ENCODE measurements around the gene OR4K5. TPM values are rescaled to one million over a fixed set of nuclear protein-coding genes. Genes with fewer than 3 reads are reported as not detected.
"Not testable (repeated sequence)": the region's sequence is repeated elsewhere in the genome, so short reads cannot be mapped to it uniquely, and the experiment has no call there.

Gene OR4K5
- not detected in 2 replicates for total RNA-seq (2014; rRNA removed)
- polyA plus RNA-seq (2012) = not detected

- no peak for DNase-seq (ENCODE audit: low read depth)
These were observed at the start of gene OR4K5 for GRCh38 chr14:19920021-19920657. Gene OR4K5 (plus strand): TSS chr14:19920607. CDS start chr14:19920607, 0 bp downstream.

GRCh38 chr14:19873178-19873577 is 47.2 kb upstream of the OR4K5 start:
- DNase-seq (ENCODE audit: low read depth) = peak; percentile 5

- no peak for DNase-seq (ENCODE audit: low read depth)
These were observed 45.6 kb upstream of the OR4K5 start, which contains the start of gene OR4K2 for GRCh38 chr14:19874842-19875241. Gene OR4K2 (plus strand): TSS chr14:19875142. CDS start chr14:19876268, 1,126 bp downstream.

GRCh38 chr14:19878029-19878642 is 42.3 kb upstream of the OR4K5 start:
- DNase-seq (ENCODE audit: low read depth) = peak; percentile 36

GRCh38 chr14:19895282-19895681 is 25.1 kb upstream of the OR4K5 start:
- no peak for DNase-seq (ENCODE audit: low read depth)

- DNase-seq (ENCODE audit: low read depth) = no peak
These were observed 19.4 kb upstream of the OR4K5 start for GRCh38 chr14:19900999-19901398.

- no peak for DNase-seq (ENCODE audit: low read depth)
These were observed 18.0 kb upstream of the OR4K5 start for GRCh38 chr14:19902409-19902808.

GRCh38 chr14:19906665-19907064 is 13.7 kb upstream of the OR4K5 start:
- no peak for DNase-seq (ENCODE audit: low read depth)

- no peak for DNase-seq (ENCODE audit: low read depth)
These were observed 9.3 kb upstream of the OR4K5 start for GRCh38 chr14:19911114-19911513.

GRCh38 chr14:19917243-19917642 is 3.2 kb upstream of the OR4K5 start:
- DNase-seq (ENCODE audit: low read depth) = no peak

GRCh38 chr14:19917955-19918518 is 2.4 kb upstream of the OR4K5 start:
- no peak for DNase-seq (ENCODE audit: low read depth)

- no peak for DNase-seq (ENCODE audit: low read depth)
These were observed 1.7 kb upstream of the OR4K5 start for GRCh38 chr14:19918553-19919264.

- DNase-seq (ENCODE audit: low read depth) = no peak
These were observed 10.2 kb downstream of the OR4K5 start, which contains the start of gene OR4K1 for GRCh38 chr14:19930617-19931016. Gene OR4K1 (plus strand): TSS chr14:19930917. CDS start chr14:19935667, 4,750 bp downstream.

GRCh38 chr14:19941668-19942067 is 21.3 kb downstream of the OR4K5 start:
- no peak for DNase-seq (ENCODE audit: low read depth)

GRCh38 chr14:19947413-19948090 is 27.1 kb downstream of the OR4K5 start:
- peak; percentile 8 for DNase-seq (ENCODE audit: low read depth)

- no peak for DNase-seq (ENCODE audit: low read depth)
These were observed 28.8 kb downstream of the OR4K5 start for GRCh38 chr14:19949218-19949617.

- DNase-seq (ENCODE audit: low read depth) = not testable (repeated sequence)
These were observed 49.3 kb downstream of the OR4K5 start for GRCh38 chr14:19969735-19970134.

All from LHCN-M2 (cell line).